ENCODE measurements around the gene SOS2. TPM values are rescaled to one million over a fixed set of nuclear protein-coding genes. Genes with fewer than 3 reads are reported as not detected.

Gene SOS2
- total RNA-seq, 1 donor from 2014 or later = 29.3 TPM

DNA sequence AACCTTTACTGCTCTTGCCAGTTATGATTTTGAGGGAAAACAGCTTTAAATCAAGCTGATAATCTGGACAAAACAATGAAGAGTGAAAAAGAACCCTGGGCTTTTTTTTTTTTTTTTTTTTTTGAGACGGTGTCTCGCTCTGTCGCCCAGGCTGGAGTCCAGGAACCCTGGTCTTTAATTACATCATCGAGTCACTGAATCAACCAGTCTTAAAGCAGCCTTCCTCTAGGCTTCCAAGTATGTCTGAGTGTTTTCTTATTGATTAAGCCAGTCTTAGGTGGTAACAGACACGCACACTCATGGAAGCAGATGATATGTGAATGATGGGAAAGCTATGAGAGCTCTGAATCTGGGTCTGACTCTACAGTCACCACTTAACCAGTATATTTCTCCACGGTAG lies 109.1 kb downstream of the SOS2 start:
- Mint-ChIP-seq H3K27me3 (ENCODE audit: unreplicated experiment) (no peaks in the 10 kb centered on the region), H3K4me1 (ENCODE audit: unreplicated experiment) (no peaks in the 10 kb centered on the region), H3K36me3 (ENCODE audit: unreplicated experiment) (peaks cover 33% of the 10 kb centered on the region), H3K9me3 (ENCODE audit: unreplicated experiment) (no peaks in the 10 kb centered on the region), H3K27ac (ENCODE audit: unreplicated experiment) (no peak overlapping the region), H3K4me3 (ENCODE audit: unreplicated experiment) (no peak overlapping the region)
- no peak for DNase-seq (ENCODE audit: extremely low spot score, unreplicated experiment)
- TF ChIP-seq, protein P1, sequence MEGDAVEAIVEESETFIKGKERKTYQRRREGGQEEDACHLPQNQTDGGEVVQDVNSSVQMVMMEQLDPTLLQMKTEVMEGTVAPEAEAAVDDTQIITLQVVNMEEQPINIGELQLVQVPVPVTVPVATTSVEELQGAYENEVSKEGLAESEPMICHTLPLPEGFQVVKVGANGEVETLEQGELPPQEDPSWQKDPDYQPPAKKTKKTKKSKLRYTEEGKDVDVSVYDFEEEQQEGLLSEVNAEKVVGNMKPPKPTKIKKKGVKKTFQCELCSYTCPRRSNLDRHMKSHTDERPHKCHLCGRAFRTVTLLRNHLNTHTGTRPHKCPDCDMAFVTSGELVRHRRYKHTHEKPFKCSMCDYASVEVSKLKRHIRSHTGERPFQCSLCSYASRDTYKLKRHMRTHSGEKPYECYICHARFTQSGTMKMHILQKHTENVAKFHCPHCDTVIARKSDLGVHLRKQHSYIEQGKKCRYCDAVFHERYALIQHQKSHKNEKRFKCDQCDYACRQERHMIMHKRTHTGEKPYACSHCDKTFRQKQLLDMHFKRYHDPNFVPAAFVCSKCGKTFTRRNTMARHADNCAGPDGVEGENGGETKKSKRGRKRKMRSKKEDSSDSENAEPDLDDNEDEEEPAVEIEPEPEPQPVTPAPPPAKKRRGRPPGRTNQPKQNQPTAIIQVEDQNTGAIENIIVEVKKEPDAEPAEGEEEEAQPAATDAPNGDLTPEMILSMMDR (IDR thresholded peaks at IDR 0.05) = no peak

DNA sequence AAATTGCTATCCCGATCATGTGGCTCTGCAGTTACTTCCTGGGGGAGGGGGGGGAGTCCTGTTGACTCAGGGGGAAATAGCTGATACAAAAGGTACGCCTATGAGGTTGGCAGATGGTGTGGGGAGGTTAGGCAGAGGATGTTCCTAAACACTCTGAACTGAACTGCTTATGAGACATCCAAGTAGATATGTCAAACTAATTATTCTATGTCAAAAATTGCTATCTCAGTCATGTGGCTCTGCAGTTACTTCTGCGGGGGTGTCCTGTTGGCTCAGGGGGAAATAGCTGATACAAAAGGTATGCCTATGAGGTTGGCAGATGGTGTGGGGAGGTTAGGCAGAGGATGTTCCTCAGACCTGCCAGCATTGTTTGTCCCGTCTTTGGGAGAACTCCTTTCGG lies 109.9 kb downstream of the SOS2 start:
- TF ChIP-seq, protein P1 (IDR thresholded peaks at IDR 0.05) = no peak
- Mint-ChIP-seq H3K4me3 (ENCODE audit: unreplicated experiment) (no peak overlapping the region), H3K27ac (ENCODE audit: unreplicated experiment) (no peak overlapping the region), H3K27me3 (ENCODE audit: unreplicated experiment) (no peaks in the 10 kb centered on the region), H3K4me1 (ENCODE audit: unreplicated experiment) (peaks cover 6% of the 10 kb centered on the region), H3K9me3 (ENCODE audit: unreplicated experiment) (no peaks in the 10 kb centered on the region), H3K36me3 (ENCODE audit: unreplicated experiment) (peaks cover 29% of the 10 kb centered on the region)
- DNase-seq (ENCODE audit: extremely low spot score, unreplicated experiment) = no peak

- DNase-seq (ENCODE audit: extremely low spot score, unreplicated experiment) = no peak
- Mint-ChIP-seq H3K4me3 (ENCODE audit: unreplicated experiment) (no peak overlapping the region), H3K27ac (ENCODE audit: unreplicated experiment) (no peak overlapping the region), H3K36me3 (ENCODE audit: unreplicated experiment) (peaks cover 27% of the 10 kb centered on the region), H3K27me3 (ENCODE audit: unreplicated experiment) (no peaks in the 10 kb centered on the region), H3K4me1 (ENCODE audit: unreplicated experiment) (peaks cover 18% of the 10 kb centered on the region), H3K9me3 (ENCODE audit: unreplicated experiment) (no peaks in the 10 kb centered on the region)
- TF ChIP-seq, protein P1 (IDR thresholded peaks at IDR 0.05) = no peak
Measured at GRCh38 chr14:50117456-50117855, 113.9 kb downstream of the SOS2 start.

GRCh38 chr14:50116966-50117365 lies 114.4 kb downstream of the SOS2 start:
- H3K36me3 Mint-ChIP-seq (ENCODE audit: unreplicated experiment) = peaks cover 28% of the 10 kb centered on the region
- peak overlapping the region; percentile 99 for H3K27ac Mint-ChIP-seq (ENCODE audit: unreplicated experiment)
- DNase-seq (ENCODE audit: extremely low spot score, unreplicated experiment) = no peak

DNA sequence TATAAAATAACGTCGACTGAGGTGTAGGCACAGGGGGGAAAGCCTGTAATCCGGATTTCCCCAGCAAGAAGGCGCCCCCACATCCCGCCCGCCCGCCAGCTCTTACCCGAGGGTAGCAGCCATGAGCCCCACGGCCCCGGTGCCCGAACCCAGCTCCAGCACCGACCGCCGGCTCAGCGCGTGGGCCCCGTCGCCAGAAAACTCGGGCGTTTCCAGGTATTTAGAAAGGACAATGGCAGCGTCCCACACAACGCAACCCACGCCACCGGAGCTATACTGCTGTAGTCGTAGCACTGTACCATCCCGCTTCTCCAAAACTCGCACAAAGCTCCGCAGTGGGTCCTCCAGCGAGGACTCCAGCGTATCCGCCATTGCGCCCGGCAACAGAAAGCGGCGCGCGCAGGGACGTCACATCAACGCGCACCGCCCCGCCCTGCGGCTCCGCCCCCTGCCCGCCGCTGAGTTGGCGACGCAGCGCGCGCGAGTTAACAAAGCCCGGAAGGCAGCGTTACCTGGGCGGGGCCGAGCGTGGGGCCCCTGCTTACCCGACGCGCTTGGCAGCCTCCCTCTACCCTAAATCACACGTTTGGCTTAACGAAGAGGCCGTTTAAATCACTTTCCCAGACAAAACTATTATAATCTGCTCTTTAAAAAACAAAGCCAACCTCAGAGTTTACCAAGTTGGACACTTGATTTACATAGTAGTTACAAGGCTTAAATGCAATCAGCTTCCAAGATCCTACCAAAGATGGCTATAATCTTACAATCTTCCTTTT lies 115.0 kb downstream of the SOS2 start, which contains the start of gene VCPKMT:
VCPKMT (minus strand) TSS at position 392 of the 776 bp plus-strand sequence; CDS start at position 372, 20 bp downstream.
- DNase-seq (ENCODE audit: extremely low spot score, unreplicated experiment) = peak; percentile 97
- H3K4me1 Mint-ChIP-seq (ENCODE audit: unreplicated experiment) = peaks cover 18% of the 10 kb centered on the region
- peak within 1 kb of the TSS; percentile 93 for H3K4me3 Mint-ChIP-seq (ENCODE audit: unreplicated experiment)
- TF ChIP-seq, protein P1 (IDR thresholded peaks at IDR 0.05) = no peak
- no peaks in the 10 kb centered on the region for H3K9me3 Mint-ChIP-seq (ENCODE audit: unreplicated experiment)
- H3K27ac Mint-ChIP-seq (ENCODE audit: unreplicated experiment) = peak within 1 kb of the TSS; percentile 99
- no peaks in the 10 kb centered on the region for H3K27me3 Mint-ChIP-seq (ENCODE audit: unreplicated experiment)
- H3K36me3 Mint-ChIP-seq (ENCODE audit: unreplicated experiment) = peaks cover 30% of the 10 kb centered on the region

More at GRCh38 chr14:50116966-50117365, 114.4 kb downstream of the SOS2 start:
- no peaks in the 10 kb centered on the region for H3K9me3 Mint-ChIP-seq (ENCODE audit: unreplicated experiment)
- peak overlapping the region; percentile 93 for H3K4me3 Mint-ChIP-seq (ENCODE audit: unreplicated experiment)
- peaks cover 18% of the 10 kb centered on the region for H3K4me1 Mint-ChIP-seq (ENCODE audit: unreplicated experiment)
- H3K27me3 Mint-ChIP-seq (ENCODE audit: unreplicated experiment) = no peaks in the 10 kb centered on the region
- TF ChIP-seq, protein P1 (IDR thresholded peaks at IDR 0.05) = no peak

Data from osteocyte (in vitro differentiated cells).